Neutrophil (primary cell): ENCODE results near the gene SLMAP.

Experiments used
- H3K27ac ChIP-seq: fragments of 200-600 bp; sonication (generic); 2 replicates; pipeline ENCODE4 v1.5.1; 2016; ENCODE audit warnings: mild to moderate bottlenecking, moderate library complexity
- H3K27me3 ChIP-seq: fragments of 200-600 bp; sonication (generic); 2 replicates; pipeline ENCODE4 v1.6.0; 2016; ENCODE audit warnings: mild to moderate bottlenecking
- H3K36me3 ChIP-seq: fragments of 200-600 bp; sonication (generic); 2 replicates; pipeline ENCODE4 v1.5.1; 2017
- H3K4me1 ChIP-seq, 2 experiments: fragments of 200-600 bp in 1 of 2; sonication (generic) in 1 of 2; 1 replicate in 1 of 2; 2 replicates in 1 of 2; pipeline versions ENCODE4 v1.5.1 to v1.6.1; 2013 to 2016; ENCODE audit warnings: low read depth in 1 of 2, low read length in 1 of 2, mild to moderate bottlenecking in 1 of 2, moderate library complexity in 1 of 2; ENCODE audit not compliant: control insufficient read depth in 1 of 2, insufficient read depth in 1 of 2
- H3K4me3 ChIP-seq, 2 experiments: fragments of 200-600 bp in 1 of 2; sonication (generic) in 1 of 2; 1 replicate in 1 of 2; 2 replicates in 1 of 2; pipeline ENCODE4 v1.5.1; 2013 to 2016; ENCODE audit warnings: low read depth in 1 of 2, low read length in 1 of 2, mild to moderate bottlenecking in 1 of 2, moderate library complexity in 1 of 2
- H3K9me3 ChIP-seq: fragments of 200-600 bp; sonication (generic); 2 replicates; pipeline ENCODE4 v1.5.1; 2016
- TF ChIP-seq, protein P1 (sequence below): fragments of 200-600 bp; sonication (generic); IDR thresholded peaks from 2 replicates; pipeline ENCODE4 v1.5.1; 2016; ENCODE audit warnings: antibody characterized with exemption

The SLMAP gene

DNA sequence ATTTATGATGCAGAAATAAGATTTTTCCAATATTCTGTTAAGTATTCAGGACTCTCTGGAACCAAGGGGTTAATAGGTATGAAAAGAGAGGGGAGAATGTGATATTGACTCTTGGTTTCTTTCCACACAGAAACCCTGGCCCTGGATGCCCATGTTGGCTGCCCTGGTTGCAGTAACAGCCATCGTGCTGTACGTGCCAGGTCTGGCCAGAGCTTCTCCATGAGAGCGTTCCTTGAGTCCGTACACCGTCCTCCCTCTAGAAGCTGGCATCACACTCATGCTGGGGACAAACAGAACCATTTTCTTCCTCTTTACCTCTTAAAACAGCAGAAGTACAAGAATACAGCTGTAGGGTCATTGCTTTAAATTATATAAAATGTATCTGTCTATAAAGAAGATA lies 171.1 kb downstream of the SLMAP start:
- Histone ChIP-seq H3K27me3 (no peaks in the 10 kb centered on the region), H3K4me1 (no peaks in the 10 kb centered on the region), H3K27ac (no peak overlapping the region), H3K9me3 (no peaks in the 10 kb centered on the region), H3K36me3 (peaks cover 80% of the 10 kb centered on the region), H3K4me3 (no peak overlapping the region)
- TF ChIP-seq, protein P1, sequence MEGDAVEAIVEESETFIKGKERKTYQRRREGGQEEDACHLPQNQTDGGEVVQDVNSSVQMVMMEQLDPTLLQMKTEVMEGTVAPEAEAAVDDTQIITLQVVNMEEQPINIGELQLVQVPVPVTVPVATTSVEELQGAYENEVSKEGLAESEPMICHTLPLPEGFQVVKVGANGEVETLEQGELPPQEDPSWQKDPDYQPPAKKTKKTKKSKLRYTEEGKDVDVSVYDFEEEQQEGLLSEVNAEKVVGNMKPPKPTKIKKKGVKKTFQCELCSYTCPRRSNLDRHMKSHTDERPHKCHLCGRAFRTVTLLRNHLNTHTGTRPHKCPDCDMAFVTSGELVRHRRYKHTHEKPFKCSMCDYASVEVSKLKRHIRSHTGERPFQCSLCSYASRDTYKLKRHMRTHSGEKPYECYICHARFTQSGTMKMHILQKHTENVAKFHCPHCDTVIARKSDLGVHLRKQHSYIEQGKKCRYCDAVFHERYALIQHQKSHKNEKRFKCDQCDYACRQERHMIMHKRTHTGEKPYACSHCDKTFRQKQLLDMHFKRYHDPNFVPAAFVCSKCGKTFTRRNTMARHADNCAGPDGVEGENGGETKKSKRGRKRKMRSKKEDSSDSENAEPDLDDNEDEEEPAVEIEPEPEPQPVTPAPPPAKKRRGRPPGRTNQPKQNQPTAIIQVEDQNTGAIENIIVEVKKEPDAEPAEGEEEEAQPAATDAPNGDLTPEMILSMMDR, result no peak

- no peaks in the 10 kb centered on the region for H3K4me1 ChIP-seq
- no peak overlapping the region for H3K4me3 ChIP-seq
- peaks cover 82% of the 10 kb centered on the region for H3K36me3 ChIP-seq
Observed at GRCh38 chr3:57927916-57928315, 171.8 kb downstream of the SLMAP start.

DNA sequence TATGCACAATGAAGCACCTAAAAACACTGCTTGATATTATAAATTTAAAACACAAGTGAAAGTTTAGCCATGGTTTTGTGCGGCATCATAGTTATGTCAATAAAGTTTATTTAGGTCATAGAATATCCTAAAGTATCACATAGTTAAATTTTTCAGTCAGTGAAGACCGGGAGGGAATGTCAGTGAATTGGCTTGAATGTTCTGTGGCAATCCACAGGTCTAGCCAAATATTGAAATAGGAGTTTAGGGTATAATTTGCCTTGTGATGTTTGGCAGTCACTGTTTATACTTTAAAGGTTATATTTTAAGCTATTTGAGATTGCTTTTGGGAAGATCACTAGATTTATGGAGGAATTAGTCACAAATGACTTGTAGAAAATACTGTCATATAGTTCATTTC lies 172.4 kb downstream of the SLMAP start:
- Histone ChIP-seq H3K27me3 (no peaks in the 10 kb centered on the region), H3K4me1 (no peaks in the 10 kb centered on the region), H3K27ac (no peak overlapping the region), H3K9me3 (no peaks in the 10 kb centered on the region), H3K36me3 (peaks cover 77% of the 10 kb centered on the region), H3K4me3 (no peak overlapping the region)
- TF ChIP-seq, protein P1, result no peak

More at GRCh38 chr3:57927916-57928315, 171.8 kb downstream of the SLMAP start:
- H3K27ac ChIP-seq, result no peak overlapping the region
- TF ChIP-seq, protein P1, result no peak
- no peaks in the 10 kb centered on the region for H3K9me3 ChIP-seq
- no peaks in the 10 kb centered on the region for H3K27me3 ChIP-seq

DNA sequence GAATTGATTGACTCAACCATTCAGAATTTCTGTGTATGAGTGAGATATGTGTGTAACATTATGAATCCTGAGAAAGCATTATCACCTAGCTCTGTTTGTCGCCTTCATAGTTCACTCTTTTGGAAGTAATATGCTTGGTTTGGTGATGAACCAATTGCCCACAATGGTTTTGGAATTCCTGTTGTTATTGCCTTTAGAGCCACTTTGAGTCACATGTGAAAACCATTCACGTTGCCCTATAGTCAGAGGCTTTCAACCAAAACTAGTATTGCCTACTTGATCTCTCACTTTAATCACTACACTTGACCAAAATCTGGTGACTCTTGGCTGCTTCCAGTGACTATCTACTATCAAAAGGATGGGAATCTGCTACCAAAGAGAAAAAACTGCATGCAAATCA lies 173.9 kb downstream of the SLMAP start:
- H3K4me3 ChIP-seq, result no peak overlapping the region
- no peaks in the 10 kb centered on the region for H3K4me1 ChIP-seq
- TF ChIP-seq, protein P1, result no peak
- no peak overlapping the region for H3K27ac ChIP-seq
- peaks cover 73% of the 10 kb centered on the region for H3K36me3 ChIP-seq
- H3K9me3 ChIP-seq, result no peaks in the 10 kb centered on the region
- H3K27me3 ChIP-seq, result no peaks in the 10 kb centered on the region

- Histone ChIP-seq H3K36me3 (peaks cover 37% of the 10 kb centered on the region), H3K27ac (no peak overlapping the region), H3K9me3 (no peaks in the 10 kb centered on the region), H3K4me1 (no peaks in the 10 kb centered on the region), H3K4me3 (no peak overlapping the region), H3K27me3 (no peaks in the 10 kb centered on the region)
- TF ChIP-seq, protein P1, result no peak
Observed at GRCh38 chr3:57933602-57934001, 177.5 kb downstream of the SLMAP start.

GRCh38 chr3:57934373-57934772 lies 178.3 kb downstream of the SLMAP start:
- peaks cover 32% of the 10 kb centered on the region for H3K36me3 ChIP-seq
- TF ChIP-seq, protein P1, result no peak

More at GRCh38 chr3:57934373-57934772, 178.3 kb downstream of the SLMAP start:
- H3K9me3 ChIP-seq, result no peaks in the 10 kb centered on the region
- no peaks in the 10 kb centered on the region for H3K27me3 ChIP-seq
- no peak overlapping the region for H3K4me3 ChIP-seq
- no peaks in the 10 kb centered on the region for H3K4me1 ChIP-seq
- H3K27ac ChIP-seq, result no peak overlapping the region
